HG02938 (cell line): ENCODE data around the gene CTBP1.
"Not testable (repeated sequence)": the region's sequence is repeated elsewhere in the genome, so short reads cannot be mapped to it uniquely, and the experiment has no call there.

Experiments
- ATAC-seq: cut with Tn5 transposase; IDR thresholded peaks from one replicate; pipeline ENCODE4 v1.9.1; 2021; ENCODE audit warnings: mild to moderate bottlenecking, moderate library complexity; ENCODE audit not compliant: unreplicated experiment

The CTBP1 gene

GRCh38 chr4:1239141-1239949 is 9.6 kb downstream of the CTBP1 start:
- ATAC-seq, result no peak

DNA sequence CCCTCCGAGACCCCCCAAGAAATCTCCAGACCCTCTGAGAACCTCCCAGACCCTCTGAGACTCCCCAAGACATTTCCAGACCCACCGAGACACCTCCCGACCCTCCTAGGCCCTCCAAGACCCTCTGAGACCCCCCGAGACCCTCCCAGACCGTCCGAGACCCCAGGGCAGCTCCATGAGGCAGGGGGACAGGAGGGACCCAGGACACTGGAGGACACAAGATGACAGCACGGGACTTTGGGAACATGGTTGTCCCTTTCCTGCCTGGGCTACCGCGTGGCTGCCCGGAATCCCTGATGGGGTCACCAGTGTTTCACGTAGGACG is 10.3 kb downstream of the CTBP1 start:
- no peak for ATAC-seq

DNA sequence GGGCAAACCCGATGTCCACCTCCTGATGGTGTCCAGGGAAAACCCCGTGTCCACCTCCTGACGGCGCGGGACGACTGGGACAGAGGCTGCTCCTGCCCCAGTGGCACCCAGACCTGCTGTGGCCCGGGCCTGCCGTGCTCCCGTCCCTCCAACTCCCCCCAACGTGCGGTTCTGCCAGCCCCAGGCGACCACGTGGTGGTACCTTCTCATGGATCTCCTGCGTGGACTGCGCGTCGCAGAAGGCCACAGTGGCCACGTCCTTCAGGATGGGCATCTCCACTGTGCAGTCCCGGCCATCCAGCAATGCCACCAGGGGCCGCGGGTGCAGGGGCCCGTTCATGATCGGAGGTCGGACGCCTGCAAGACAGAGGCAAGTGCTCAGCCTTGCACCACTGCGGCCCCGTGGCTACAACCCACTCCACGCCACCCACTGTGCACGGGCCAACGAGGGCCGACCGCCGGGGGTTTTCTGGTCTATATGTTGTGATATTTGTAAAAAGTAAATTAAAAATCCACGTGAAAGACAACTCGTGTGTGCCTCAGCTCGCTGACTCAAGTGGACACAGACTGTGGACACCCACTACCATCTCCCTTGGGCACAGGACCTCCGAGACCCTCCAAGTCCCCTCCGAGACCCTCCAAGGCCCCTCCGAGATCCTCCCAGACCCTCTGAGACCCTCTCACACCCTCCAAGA is 10.8 kb downstream of the CTBP1 start:
- ATAC-seq, result no peak

GRCh38 chr4:1237261-1237660 is 11.7 kb downstream of the CTBP1 start:
- not testable (repeated sequence) for ATAC-seq

DNA sequence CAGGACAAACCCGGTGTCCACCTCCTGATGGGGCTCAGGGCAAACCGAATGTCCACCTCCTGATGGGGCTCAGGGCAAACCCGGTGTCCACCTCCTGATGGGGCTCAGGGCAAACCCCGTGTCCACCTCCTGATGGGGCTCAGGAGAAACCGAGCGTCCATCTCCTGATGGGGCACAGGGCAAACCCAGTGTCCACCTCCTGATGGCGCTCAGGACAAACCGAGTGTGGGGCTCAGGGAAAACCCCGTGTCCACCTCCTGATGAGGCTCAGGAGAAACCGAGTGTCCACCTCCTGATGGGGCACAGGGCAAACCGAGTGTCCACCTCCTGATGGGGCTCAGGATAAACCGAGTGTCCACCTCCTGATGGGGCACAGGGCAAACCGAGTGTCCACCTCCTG is 12.1 kb downstream of the CTBP1 start:
- ATAC-seq, result not testable (repeated sequence)

GRCh38 chr4:1236103-1236641 is 12.8 kb downstream of the CTBP1 start:
- ATAC-seq, result no peak

DNA sequence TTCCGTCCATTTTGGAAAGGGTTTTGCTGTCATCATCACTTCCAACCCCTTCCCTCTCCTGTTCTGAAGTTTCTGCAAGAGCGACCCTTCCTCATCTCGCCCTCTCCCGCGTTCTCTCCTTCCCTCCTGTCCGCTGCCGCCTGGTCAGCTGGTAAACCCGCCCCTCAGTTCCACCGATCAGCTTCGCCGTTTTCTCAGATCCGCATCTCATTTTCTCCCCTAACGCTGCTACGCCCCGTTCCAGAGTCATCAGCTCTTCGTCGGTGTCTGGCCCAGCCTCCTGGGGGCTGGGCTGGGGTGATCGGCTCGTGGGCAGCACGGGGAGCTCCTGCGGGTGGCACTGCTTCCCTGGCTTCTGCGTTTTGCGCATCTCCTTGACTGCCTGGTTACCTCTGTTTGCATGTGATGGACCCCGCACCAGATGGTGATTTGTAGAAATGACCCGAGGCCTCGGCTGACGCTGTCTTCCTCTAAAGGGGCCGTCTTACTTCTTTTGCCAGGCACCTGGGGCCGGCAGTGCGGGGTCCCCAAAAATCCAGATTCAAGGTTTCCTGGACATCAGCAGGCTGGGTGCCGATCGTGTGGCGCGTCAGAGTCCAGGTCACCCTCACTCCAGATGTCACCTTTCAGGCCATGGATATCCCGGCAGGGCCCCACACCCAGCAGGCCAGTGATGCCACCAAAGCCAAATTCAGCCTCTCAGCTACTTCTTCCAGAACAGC is 13.4 kb downstream of the CTBP1 start:
- ATAC-seq, result no peak

GRCh38 chr4:1234811-1235292 is 14.1 kb downstream of the CTBP1 start:
- no peak for ATAC-seq

DNA sequence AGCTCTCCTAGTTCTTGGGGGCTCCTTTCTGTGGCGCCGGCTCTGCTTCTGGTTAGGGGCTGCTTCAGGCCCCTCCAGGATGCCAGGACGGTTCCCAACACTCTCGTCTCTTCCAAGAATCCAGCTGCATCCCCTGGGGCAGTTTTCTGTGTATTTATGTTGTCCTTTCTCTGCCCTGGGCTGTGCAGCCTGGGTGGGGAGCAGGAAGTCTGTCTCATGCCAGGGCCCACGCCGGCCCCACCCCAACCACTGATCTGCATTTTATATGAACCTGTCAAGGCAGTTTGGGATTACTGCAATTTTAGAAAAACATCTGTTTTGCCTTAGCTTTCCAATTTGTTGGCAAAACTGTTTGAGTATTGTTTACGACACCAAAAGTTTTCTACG is 14.6 kb downstream of the CTBP1 start:
- no peak for ATAC-seq

- ATAC-seq, result no peak
Measured at GRCh38 chr4:1233641-1234308, 15.2 kb downstream of the CTBP1 start.

DNA sequence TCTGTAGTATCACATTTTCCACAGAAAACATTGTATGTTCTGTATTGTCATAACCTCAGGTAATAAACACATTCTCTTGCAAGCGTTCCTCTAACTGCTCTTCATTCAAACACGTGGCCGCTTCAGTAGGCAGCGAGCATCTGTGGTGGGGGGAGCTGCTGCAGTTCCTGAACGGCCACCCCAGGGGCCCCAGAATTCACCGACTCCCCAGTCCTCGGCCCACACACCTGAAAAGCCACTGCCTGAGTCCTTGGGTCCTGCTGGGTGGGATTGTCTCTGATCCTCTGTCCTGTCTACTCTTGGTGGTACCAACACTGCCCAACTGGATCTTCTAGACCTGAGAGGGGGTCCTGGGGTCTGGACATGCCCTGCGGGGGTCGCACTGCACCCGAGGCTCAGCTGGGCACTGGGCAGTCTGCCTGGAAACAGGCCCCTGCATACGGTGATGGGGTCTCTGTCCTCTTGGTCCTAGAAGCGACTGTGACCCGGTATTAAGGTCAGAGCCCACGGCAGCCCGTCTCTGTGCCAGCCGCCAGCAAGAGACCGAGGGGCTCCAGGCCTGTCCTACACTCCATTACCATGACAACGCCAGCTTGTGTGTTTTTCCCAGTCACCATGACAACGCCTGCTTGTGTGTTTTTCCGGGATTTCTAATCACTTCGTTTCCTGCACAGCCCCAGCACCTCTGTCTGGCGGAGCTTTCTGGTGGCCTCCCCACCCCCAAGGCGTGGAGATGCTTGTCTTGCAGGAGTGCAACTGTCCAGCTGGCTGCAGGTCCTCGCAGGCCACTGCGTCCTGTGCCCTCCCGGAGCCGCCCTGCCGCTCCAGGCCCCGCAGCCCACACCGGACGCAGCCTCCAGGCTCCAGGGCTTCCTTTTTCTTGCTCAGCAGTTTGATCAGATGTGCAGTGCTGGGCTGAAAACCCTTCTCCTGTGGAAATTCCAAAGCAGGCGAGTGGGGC is 16.0 kb downstream of the CTBP1 start:
- ATAC-seq, result no peak

DNA sequence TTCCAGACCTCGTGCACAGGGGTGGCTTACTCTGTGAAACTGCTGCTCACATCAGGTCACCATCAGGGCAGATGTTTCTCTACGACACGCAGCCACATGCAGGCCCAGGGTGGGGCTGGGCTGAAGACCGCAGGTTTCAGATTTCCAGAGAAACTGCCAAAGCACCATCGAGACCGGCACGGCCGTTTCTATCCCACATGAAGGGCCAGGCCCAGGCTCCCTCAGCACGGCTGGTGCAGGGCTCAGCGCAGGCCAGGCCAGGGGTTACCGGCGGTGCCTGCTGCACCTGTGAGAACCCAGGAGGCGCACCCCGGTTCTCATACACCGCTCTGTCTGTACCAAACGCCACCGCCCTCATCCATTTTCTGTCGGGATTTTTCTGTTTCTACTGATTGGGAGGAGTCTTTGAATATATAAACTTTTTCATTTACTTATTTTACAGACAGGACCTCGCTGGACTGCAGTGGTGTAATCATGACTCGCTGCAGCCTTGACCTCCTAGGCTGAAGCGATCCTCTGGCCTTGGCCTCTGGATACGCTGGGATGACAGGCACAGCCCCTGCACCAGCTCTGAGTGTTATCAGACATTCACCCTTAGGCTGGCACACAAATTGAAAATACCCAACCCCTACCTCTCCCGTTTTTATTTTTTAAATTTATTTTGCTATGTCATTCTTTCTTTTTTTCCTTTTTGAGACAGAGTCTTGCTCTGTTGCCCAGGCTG is 17.1 kb downstream of the CTBP1 start:
- ATAC-seq, result no peak

DNA sequence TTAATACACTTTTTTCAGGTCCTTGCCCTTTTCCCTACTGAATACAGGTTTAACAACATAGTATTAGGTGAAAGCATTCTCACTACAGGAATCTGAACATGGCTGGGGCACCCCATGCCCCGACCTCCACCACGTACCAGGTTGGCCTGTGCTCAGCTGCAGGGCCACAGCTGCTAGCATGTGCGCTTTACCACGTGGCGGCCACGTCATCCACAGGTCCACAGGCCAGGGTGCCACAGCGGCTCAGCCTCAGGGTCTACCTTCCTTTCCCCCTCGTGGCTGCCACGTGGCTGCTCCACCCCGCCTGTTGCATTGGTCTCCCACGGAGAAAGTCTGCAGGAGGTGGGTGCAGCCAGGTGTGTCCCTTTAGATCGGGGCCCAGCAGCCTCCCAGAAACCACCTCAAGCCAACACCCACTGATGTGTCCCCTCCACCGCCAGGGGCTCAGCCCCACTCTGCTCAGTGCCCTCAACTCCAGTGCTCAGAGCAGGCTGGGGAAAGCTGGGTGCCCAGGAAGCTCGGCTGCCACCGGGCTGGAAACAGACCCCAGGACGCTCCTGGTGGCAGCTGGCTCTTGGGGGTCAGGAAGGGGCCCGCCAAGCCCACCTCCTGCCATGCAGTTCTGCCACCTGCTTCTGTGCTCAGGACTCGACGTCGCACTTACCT is 17.8 kb downstream of the CTBP1 start:
- ATAC-seq, result no peak

DNA sequence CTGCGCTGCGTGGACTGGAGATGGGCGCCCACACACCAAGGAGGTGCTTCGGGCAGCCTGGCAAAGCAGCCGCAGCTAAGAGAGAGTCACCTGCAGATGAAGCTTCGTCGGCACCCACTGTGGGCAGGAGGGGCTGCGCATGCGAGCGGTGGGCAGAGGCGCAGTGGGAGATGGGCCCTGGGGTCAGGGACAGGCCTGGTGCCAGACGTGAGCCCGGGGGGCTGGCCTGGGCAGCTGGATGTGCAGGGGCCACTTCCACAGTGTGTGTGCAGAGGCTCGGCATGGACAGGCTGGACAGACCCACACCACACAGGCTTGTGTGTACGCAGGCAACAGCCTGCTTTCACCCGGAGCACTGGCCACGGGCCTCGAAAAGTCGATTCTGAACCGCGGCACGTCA is 18.6 kb downstream of the CTBP1 start:
- no peak for ATAC-seq

GRCh38 chr4:1229117-1229849 is 19.6 kb downstream of the CTBP1 start:
- ATAC-seq, result no peak

GRCh38 chr4:1227816-1228215 is 21.1 kb downstream of the CTBP1 start:
- no peak for ATAC-seq

DNA sequence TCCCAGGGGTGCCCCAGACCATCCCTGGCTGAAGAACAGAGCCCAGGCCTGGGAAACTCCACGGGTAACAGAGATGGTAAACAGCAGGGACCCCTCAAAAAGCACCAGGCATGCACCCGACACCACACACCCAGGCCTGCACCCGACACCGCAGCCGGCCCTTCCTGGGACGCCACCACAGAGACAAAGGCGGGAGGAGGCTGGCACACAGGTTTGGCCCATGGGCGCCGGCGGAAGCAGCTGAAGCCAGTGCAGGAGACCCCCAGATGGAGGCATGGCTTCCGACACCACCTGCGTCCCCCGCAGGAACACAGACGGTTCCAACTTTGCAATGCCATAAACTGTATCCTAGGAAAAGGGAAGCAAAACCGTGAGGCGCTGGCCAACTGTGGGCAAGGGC is 22.3 kb downstream of the CTBP1 start:
- no peak for ATAC-seq

- ATAC-seq, result no peak
Measured at GRCh38 chr4:1226144-1226481, 22.8 kb downstream of the CTBP1 start.
